Measurements from ENCODE around the gene RBP3.

The RBP3 gene

DNA sequence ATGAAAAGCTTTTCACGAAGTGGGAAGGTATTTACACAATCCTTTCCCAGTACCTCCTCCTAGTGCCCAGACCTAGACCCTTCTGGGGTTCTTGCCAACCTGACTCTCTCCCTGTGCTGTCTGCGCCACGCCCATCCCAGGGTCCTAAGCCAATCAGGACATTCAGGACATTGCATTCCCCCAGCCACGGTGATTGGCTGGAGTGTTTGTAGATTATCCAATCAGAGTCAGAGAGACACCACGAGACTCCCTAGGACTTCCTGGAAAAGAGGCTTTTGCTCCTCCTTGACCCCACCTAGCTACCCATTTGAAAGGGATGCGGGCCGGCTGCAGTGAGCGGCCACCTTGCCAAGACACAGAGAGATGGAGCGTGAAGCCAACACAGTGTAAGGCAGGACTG, 29.5 kb upstream of the RBP3 start:
- DNase-seq (ENCODE audit: low read depth), result no peak

GRCh38 chr10:47319784-47320183, 28.4 kb upstream of the RBP3 start:
- DNase-seq (ENCODE audit: low read depth), result no peak

GRCh38 chr10:47320812-47321211, 27.4 kb upstream of the RBP3 start:
- DNase-seq (ENCODE audit: low read depth), result no peak

DNA sequence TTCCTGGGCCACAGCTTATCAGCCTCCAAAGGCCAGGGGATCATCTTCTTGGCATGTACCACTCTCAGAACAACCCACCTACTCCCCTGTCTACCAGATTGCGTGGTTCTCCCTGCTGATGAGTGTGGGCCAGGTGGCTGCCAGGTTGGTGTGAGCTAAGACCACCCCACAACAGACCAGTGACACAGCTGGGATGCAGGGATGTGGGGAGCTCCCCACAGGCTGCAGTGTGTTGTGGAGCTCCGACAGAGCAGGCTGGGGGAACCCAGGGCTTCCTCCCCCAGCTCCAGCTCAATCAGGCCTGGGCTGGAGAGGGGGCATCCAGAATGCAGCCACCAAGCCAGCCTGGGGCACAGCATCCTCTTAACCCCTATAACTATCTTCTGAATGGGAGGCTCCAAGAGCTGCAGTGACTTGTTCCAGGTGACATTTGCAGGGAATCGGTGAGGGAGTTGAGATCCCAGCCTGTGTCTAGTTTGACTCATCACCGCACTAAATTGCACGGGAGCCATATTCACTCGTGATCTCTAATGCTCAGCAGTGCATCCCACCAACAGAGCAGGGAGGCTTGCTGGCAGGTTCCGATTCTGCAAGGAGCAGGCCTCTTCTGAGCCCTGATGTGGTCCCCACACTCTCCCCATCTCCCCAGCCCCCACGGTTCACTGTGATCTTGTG, 26.5 kb upstream of the RBP3 start:
- no peak for DNase-seq (ENCODE audit: low read depth)

DNA sequence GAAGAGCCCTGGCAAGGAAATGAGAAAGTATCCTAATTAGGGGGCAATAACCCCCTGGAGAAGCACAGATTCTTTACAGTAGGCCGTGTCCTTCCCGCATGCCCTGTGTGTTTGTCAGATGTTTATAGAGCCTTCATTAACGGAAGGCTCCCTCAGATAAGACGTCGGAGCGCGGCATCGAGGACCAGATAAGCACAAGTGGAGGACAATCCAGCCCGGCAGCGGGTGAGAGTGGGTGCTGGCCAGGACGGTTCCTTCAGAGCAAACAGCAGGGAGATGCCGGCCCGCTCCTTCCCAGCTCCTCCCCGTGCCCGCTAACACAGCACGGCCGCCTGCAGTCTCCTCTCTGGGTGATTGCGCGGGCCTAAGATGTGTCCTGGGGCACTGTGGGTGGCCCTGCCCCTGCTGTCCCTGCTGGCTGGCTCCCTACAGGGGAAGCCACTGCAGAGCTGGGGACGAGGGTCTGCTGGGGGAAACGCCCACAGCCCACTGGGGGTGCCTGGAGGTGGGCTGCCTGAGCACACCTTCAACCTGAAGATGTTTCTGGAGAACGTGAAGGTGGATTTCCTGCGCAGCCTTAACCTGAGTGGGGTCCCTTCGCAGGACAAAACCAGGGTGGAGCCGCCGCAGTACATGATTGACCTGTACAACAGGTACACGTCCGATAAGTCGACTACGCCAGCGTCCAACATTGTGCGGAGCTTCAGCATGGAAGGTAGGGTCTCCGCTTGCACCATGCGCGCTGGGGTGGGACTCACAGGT, 25.7 kb upstream of the RBP3 start, which contains the start of gene GDF2:
GDF2 (plus strand) TSS at position 155 of the 762 bp plus-strand sequence; CDS start at position 370, 215 bp downstream.
- DNase-seq (ENCODE audit: low read depth), result no peak

- no peak for DNase-seq (ENCODE audit: low read depth)
Measured at GRCh38 chr10:47323087-47323486, 25.1 kb upstream of the RBP3 start.

- DNase-seq (ENCODE audit: low read depth), result no peak
Measured at GRCh38 chr10:47323636-47324296, 24.4 kb upstream of the RBP3 start.

GRCh38 chr10:47325303-47326291, 22.6 kb upstream of the RBP3 start:
- DNase-seq (ENCODE audit: low read depth), result no peak

GRCh38 chr10:47326306-47326926, 21.7 kb upstream of the RBP3 start:
- no peak for DNase-seq (ENCODE audit: low read depth)

DNA sequence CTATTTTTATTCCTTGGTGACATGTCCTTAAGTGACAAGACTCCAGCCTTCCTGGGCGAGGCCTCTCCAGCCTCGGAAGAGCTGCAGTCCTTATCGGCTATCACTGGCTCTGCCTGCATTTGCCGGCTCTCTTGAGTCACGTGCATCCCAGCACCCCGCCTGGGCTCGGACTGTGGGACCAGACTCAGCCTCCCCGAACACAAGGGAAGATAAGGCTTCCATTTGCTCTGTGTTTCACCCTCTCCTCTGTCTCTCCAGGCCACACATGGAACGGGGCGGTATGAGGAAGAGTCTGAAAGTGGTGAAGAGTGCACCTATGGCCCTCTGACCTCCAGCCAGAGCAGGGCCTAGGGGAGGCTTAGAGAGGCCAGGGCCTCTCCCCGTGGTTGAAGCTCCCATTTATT, 21.2 kb upstream of the RBP3 start:
- DNase-seq (ENCODE audit: low read depth), result no peak

- DNase-seq (ENCODE audit: low read depth), result no peak
Measured at GRCh38 chr10:47329855-47330254, 18.3 kb upstream of the RBP3 start.

- no peak for DNase-seq (ENCODE audit: low read depth)
Measured at GRCh38 chr10:47330366-47330765, 17.8 kb upstream of the RBP3 start.

- DNase-seq (ENCODE audit: low read depth), result no peak
Measured at GRCh38 chr10:47330804-47331203, 17.4 kb upstream of the RBP3 start.

- DNase-seq (ENCODE audit: low read depth), result no peak
Measured at GRCh38 chr10:47331491-47331890, 16.7 kb upstream of the RBP3 start.

DNA sequence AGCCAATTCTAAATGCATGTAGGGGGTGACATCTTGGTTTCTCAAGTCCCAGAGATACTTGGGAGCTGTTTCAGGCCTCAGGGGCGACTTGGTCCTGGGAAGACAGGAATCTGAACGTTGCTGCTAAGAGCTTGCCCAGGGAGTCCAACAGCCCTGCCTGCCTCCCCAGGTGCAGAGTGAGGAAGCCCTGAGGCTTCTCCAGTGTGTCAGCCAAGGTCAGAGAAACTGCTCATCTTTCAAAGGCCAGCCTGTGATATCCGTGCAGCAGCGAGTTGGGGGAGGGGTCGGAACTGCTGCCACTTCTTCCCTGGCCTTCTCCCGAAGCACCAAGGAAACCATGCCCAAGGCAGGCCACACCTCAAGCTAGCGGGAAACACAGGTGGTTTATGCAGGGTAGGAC, 16.2 kb upstream of the RBP3 start:
- DNase-seq (ENCODE audit: low read depth), result no peak

- no peak for DNase-seq (ENCODE audit: low read depth)
Measured at GRCh38 chr10:47332371-47332770, 15.8 kb upstream of the RBP3 start.

GRCh38 chr10:47332946-47333345, 15.2 kb upstream of the RBP3 start:
- DNase-seq (ENCODE audit: low read depth), result no peak

GRCh38 chr10:47333532-47333931, 14.6 kb upstream of the RBP3 start:
- DNase-seq (ENCODE audit: low read depth), result no peak

GRCh38 chr10:47334466-47335295, 13.5 kb upstream of the RBP3 start:
- no peak for DNase-seq (ENCODE audit: low read depth)

- no peak for DNase-seq (ENCODE audit: low read depth)
Measured at GRCh38 chr10:47335906-47336305, 12.3 kb upstream of the RBP3 start.

All from activated T-cell treated with anti-CD3 and anti-CD28 coated beads for 1 hour (primary cell).